Brain pericyte (primary cell): ENCODE measurements around the gene TSPAN5.
"Not testable (repeated sequence)": the region's sequence is repeated elsewhere in the genome, so short reads cannot be mapped to it uniquely, and the experiment has no call there.

Experiments used
- DNase-seq: peaks from one replicate; pipeline ENCODE4 v3.0.0-alpha.2; 2012; ENCODE audit warnings: low read depth, low spot score

TSPAN5 gene

DNA sequence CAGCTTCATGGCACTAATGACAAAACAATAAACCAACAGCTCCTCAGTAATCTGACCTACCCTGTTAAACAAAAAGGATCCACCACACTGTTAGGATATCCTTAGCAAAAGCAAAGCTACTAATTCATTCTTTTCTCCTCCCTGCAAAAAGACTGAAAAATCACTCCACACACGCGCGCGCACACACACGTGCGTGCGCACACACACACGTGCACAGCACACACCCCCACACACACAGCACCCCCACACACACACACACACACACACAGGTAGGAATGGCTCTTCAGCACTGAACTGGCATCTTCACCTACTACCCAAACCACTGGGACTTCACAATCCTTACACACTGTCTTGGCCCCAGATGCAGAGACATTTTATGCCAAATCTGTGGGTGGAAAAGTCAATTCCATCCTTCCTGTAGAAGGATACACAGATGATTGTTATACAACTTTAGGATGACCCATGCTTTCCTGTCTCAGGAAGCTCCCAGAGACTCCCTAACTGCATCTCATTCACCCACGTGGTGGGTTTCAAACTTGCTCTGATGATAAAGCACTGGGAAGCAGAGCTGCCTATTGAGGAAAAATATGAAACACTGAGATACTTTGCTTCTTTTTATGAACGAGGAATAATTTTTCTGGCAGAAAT, 102.5 kb downstream of the TSPAN5 start:
- DNase-seq: no peak

DNA sequence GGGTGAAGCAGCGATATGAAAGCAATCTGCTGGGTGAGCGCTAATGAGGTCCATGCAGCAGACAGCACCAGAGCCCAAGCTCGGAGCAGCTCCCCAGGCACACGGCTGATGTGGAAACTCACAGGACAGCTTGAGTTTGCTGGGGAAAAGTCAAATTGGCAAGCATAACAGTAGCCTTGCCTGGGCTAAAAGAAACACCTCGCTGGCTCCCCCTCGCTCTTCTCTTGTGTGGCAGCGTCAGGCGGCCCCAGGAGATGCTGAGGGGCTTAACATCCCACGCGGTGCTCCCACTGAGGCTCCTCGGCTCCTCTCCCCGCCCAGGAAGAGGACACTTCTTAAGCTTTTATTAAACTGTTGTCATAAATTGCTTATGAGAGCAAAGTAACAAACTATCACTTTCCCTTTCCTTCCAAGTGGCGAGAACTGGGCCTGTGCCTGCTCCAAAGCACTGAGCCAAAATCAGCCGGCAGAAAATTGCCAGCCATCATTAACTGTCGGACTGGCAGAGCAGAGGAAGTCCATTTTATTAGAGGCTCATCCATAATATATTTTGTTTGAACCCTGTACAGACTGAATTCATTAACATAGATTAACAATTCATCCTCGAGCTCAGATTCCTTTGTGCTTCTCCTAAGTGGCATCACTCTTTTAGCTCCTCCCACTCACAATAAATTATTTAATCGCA, 111.4 kb downstream of the TSPAN5 start:
- DNase-seq: no peak

DNA sequence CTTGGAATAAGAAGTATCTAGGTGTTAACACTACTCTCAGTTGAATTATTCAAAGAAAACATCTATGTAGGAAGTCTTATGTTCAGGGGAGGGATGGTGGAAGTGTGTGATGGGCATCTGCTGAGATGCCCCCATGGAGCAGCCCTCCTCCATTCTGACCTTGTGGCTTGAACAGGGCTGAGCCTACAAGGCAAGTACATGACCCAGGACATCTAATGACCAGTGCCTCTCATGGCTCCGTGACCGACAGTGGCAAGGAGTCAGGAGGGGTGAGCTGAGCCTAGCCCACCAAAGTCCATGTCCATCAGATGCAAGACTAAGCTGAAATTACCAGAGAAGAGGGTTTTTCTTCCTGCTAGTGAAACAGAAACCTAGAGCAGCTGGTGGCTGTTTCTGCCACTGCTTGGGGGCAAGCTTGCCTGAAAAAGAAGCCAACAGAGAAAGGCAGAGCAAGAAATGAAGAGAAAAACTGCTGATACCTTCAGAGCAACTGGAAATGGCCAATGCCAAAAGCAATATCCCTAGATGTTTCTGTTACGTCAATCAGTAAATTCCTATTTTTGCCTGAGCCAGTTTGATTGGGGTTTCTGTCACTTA, 113.5 kb downstream of the TSPAN5 start:
- DNase-seq: no peak

DNA sequence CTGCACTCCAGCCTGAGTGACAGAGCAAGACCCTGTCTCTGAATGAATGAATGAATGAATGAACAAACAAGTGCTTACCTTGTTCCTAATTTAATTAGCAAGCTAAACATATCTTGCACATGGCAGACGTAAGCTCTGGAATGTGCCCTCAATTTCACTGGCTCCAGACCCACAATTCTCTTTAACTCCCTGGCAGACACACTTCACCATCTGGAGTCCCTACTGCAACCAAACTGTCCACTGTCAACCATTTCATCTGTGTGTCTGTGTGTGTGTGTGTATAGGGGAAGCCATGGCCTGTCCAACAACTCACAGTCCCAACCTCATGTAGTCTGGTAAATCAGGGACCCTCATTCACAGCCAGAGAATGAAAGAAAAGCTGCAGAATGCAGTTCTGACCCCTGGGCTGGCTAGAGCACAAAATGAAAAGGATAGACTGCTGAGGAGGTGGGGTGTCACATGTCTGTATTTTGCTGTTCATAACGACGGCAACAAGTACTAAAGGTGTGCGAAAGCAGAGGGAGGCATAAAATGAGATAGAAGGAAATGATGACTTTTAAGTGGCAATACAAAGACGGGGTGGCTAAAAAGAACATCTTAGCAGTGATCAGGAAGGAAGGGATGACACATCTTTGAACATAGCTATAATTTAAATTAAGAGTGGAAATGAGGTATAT, 114.1 kb downstream of the TSPAN5 start:
- no peak for DNase-seq

DNA sequence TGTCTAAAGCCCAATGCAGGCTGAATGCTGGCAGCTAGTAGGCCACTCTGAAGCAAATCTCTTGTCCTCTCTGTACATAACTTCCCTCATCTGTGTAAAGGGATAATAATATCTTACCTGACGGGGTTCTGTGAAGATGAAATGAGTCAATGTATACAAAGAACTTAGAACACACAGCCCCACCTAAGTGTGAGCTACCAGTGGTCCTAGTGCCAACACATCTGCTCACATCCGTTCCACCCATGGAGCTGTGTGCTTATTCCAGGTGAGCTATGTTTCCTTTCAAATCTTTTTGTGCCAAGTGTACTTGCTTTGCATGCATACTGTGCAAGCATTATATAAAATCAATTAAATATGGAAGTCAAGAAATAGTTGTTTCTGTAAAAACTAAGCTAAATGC, 116.4 kb downstream of the TSPAN5 start:
- no peak for DNase-seq

DNA sequence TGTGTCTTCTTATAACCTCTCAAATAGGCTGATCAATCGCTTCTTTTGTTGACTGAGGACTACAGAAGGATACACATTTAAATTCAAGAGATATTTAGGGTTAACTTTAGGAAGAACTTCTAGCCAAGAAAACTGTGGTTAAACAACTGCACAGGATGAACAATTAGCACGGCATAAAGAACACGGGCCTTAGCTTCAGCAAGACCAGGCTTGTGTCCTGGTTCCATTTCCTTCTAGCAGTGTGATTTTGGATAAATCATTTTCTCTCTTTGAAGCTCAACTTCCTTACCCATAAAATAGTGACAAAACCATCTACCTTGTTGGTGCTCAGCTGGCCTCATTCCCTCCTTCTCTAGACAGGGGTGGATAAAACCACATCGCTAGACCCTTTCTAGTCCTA, 117.6 kb downstream of the TSPAN5 start:
- DNase-seq: no peak

DNA sequence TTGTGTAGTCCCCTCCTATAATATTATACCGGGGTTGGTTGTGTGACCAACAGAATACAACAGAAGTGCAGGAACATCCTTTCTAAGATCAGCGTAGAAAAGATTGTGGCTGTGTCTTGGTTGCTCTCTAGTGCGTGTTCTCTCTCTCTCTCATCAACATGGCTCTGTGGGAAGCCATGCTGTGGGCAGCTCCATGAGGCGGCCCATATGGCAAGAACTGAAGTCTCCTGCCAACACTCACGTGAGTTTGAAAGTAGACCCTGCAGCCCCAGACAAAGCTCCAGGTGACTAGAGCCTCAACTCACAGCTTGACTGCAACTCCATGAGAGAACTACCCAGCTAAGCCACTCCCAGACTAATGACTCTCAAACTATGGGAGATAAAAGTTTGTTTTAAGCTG, 118.7 kb downstream of the TSPAN5 start:
- DNase-seq: no peak

DNA sequence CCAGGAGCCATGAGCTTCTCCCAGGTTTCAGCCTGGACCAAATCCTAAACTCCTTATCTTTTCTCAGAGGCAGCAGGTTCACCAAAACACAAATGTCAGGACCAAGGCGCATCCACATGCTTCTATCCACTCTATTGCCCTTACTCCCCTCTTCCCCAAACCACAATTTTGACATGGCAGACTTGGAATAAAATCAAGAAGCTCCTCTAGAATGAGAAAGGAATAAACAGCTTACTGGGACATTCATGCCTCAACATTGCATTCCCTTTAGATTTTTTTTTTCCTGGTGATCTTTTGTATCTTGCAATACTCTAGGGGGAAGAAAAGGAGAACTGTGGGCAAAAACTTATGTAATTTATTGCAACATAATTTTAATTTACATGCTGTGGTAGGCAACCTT, 119.1 kb downstream of the TSPAN5 start:
- no peak for DNase-seq

DNA sequence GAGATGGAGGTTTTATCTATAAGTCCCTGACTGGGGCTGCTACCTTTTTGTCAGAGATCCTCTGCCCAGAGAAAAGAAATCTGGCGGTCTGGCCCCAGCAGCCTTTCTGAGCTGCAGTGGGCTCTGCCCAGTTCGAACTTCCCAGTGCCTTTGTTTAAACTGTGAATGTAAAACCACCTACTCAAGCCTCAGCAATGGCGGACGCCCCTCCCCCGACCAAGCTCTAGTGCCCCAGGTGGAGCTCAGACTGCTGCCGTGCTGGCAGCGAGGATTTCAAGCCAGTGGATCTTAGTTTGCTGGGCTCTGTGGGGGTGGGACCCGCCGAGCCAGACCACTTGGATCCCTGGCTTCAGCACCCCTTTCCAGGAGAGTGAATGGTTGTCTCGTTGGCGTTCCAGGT, 121.8 kb downstream of the TSPAN5 start:
- no peak for DNase-seq

DNA sequence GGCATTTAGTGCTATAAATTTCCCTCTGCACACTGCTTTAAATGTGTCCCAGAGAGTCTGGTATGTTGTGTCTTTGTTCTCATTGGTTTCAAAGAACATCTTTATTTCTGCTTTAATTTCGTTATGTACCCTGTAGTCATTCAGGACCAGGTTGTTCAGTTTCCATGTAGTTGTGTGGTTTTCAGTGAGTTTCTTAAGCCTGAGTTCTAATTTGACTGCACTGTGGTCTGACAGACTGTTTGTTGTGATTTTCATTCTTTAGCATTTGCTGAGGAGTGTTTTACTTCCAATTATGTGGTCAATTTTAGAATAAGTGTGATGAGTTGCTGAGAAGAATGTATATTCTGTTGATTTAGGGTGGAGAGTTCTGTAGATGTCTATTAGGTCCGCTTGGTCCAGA, 124.3 kb downstream of the TSPAN5 start:
- not testable (repeated sequence) for DNase-seq

DNA sequence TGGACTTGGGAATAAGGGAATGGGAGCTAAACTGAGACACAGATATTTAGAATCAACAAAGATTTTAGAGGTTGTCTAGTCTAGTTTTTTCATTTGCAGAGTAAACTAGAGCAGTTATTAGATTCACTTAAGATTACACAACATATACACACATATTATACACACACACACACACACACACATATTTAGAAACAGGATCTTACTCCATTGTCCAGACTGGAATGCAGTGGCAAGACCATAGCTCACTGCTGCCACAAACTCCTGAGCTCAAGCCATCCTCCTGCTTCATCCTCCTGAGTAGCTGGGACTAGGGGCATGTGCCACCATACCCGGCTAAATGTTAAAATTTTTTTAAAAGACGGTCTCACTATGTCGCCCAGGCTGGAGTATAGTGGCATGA, 127.8 kb downstream of the TSPAN5 start:
- no peak for DNase-seq

DNA sequence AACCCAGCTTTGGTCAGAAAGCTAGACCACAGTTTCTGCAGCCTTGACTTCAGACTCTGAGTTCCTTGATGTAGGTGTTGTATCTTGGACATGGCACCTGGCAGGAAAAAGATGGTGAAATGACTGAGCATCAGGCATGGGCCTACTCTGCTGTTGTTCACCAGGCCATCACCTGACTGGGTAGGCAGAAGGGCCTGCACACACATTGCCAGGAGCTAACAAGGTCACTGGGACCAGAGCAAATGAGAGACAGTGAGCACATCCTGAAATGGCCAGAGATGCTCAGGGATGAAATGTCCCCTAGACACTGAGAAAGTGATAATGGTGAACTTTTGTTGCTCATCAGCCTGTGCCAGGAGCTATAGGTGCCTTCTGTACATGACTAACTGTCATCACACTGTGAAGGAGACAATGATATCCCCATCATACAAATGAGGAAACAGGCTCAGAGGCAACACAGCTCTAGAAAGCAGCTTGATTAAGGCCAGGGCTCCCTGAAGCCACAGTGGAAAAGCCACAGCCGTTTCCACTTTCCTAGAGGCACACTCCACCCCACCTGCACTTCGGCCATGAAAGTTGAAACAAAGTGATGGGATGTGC, 128.3 kb downstream of the TSPAN5 start:
- DNase-seq: no peak

DNA sequence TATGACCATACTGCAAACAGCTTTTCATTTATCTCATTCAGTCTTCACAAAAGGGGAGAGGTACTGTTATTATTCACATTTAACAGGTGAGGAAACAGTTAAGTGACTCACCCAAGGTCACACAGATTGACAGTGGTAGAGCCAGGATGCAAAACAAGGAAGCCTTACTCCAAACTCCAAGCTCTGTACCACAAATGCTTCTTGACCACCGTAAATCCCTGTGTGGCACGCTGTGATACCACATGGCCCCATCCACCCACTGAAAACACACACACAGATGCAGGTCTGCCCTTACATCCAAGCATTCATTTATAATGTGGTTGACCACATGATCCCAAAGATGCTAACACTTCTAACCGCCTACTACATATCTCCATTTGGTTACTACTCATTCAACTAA, 129.5 kb downstream of the TSPAN5 start:
- no peak for DNase-seq

DNA sequence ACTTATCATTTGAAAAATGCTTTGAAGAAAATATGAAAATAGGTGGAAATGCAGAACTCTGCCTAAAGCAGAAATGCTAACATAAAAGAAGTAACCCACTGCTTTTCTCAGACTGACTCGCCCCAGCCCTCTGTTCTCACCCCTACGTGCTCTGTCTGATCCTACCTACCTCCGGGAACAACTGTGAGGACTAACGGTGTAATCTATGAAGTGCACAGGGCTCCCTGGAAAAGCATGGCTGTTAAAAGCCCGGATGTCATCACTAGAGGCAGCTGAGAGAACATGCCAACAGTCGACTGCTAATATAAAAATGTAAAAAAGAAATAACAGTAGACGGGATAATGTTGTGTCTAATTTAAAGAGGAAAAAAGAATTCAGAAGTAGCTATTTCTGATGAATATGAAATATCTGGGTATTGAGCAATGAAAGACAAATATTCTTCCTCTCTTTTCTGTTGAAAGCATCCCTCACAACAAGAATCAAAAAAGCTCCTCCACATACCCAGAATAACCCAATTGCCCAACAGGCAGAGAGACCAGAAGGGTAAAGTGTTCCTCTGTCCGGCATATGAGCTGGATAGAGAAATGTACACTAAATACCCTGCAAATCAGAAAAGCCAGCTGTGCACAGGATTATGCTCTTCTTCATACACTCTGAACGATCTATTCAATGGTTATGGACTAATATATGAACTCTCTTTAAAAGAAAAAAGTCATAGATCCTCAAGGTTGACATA, 130.7 kb downstream of the TSPAN5 start:
- no peak for DNase-seq

DNA sequence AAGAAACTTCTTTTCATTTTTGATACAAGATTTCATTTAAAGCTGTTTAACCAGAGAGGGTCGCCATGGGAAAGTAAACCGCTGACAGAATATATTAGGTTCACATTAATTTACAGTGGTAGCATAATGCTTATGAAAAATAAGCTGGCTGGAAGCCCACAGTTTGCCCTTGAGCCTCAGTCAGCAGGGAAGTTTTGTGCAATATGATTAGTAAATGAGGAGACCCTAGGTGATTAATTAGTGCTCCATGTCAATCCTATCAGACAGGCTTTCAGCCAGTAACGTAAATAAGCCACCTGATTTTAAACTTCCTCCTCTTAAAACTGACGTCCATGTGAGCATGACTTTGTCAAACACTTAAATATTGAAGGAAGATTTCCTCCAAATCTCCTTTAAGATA, 134.2 kb downstream of the TSPAN5 start:
- no peak for DNase-seq

DNA sequence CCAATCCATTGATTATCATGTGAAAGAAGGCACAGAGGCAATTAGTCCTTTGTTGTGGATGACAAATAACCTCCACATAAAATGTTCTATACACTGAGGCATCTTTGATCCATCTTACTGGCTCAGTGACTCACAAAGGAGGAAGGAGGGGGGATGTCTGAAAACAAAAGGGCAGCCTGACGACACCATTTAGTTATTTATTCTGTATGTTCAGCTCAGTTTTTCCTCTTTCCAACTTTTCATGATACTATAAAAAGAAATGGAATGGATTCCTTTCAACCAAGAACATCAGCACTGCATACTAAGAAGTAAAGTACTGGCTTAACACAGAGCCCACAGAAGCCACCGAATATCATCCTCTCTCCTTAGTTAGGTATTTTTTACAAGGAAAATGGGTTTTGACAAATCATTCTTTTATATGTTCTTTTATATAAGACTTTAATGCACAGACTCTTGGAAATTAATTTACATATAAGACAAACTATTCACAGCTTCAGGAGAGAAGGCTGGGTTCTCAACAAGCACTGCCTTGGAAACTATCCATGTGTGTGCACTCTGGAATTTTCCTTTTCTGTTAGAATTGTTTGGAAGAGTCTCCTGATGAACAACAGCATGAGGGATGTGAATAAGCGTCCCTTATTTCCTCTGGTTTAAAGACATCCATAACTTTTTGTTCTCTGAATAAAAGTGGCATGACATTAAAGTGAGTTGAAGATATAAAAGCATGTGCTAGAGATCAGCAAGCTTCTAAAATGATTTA, 135.6 kb downstream of the TSPAN5 start:
- DNase-seq: no peak

DNA sequence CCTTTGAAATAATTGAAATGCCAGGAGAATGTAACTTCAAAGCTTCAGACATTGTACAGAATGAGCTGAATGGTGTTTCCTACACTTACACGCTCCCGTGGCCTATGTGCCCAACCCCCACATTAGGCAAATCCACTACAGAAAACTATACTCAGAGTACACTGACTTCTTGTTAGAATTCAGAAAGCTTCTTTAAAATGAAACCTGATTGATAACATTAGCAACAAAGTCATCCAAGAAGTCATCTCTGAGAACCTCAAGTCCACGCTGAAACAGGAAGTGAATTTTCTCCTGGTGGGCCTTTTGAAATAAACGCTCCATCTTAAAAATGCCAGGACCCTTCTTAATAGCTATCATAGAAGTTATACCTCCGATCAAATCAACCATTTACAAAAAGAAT, 136.3 kb downstream of the TSPAN5 start:
- no peak for DNase-seq

DNA sequence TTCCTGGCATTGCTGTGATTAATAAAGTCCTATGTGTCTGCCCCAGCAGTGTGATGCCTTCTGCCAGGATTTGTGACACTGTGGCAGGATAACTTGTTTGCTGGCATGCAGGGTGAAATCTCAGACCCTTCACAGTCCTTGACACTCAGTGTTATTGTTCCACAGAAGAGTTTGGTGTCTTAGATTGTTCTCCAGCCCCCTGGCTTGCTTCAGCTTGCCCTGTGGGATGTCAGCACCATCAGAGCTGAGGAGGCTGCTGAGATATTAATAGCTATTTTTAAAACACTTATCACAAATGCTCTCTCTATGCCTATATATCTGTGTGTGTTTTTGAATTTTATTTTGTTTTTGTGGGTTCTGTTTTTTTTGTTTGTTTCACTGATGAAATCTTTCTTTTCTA, 136.9 kb downstream of the TSPAN5 start:
- DNase-seq: no peak

DNA sequence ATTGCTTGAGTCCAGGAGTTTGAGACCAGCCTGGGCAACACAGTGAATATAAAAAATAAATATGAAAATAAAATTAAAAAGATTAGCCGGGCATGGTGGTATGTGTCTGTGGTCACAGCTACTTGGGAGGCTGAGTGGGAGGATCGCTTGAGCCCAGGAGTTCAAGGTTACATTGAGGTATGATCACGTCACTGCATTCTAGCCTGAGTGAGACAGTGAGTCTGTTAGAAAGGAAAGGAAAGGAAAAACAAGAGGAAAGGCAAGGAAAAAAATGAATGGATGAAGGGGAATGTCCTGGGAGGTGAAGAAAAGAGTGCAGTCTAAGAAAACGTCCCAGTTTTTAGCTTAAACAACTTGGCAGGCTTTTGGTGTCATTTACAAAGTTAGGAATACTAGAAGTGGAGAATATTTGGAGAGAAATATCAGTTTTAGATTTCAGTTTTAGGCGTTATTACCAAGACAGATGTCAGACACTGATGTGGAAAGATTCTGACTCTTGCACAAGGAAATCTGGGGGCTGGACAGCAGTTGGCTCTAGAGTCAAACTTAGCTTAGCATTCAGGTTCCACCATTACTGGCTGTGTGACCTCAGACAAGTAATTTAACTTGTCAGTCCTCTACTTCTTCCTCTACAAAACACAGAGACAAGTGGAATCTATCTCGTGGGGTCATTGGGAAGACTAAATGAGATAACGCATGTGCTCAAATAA, 139.0 kb downstream of the TSPAN5 start:
- no peak for DNase-seq

DNA sequence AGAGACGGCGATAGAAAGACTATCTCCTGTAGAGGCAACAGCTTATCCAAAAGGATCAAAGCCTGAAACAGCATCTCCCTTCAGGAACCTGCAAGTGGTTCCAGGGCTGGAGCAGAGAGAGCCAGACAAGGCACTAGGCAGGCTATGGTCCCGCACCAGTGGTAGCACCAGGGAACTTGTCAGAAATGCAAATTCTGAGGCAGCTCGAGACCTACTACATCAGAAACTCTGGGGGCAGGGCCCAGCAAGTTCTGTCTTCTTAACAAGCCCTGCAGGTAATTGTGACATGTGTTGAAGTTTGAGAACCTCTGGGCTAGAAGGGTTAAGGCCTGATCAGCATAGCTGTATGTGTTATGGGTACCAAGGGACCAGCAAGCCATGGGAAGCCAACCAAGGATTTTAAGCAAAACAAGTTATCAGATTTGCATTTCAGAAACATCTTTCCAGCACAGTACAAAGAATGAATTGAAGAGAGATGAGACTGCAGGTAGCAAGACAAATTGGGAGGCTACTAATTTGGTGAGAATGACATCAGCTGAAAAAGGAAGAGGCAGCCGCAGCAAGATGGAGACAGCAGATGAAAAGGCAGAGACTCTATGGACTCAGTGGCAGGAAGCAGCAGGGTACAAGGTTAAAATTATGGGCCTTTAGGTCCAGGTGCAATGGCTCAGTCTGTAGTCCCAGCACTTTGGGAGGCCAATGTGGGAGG, 139.7 kb downstream of the TSPAN5 start:
- no peak for DNase-seq
